Measurements from ENCODE around the gene SWT1. TPM values are rescaled to one million over a fixed set of nuclear protein-coding genes. Genes with fewer than 3 reads are reported as not detected.

Gene SWT1
- total and polyA plus RNA-seq, 2 of the 4 experiments (the other 2 are of a cell fraction) = 0.82 to 2.7 TPM

GRCh38 chr1:185110145-185110544 lies 46.8 kb upstream of the SWT1 start:
- ChIA-PET CTCF (no interaction called here), POLR2A (ENCODE audit: unreplicated experiment) (no interaction called here)
- intact Hi-C loops (cut with micrococcal nuclease) (no loop called here), dilution Hi-C loops (cut with HindIII; ENCODE audit: low sequenced_read_pairs, unreplicated experiment) (no loop called here), in situ Hi-C loops (cut with MboI; ENCODE audit: low sequenced_read_pairs) (no loop called here)
- Histone ChIP-seq H3K27me3 (ENCODE audit: control insufficient read depth, insufficient read depth, low read length) (no peaks in the 10 kb centered on the region), H3K36me3 (ENCODE audit: control insufficient read depth, insufficient read depth, low read length) (no peaks in the 10 kb centered on the region), H4K20me1 (ENCODE audit: insufficient read depth, low read length) (no peaks in the 10 kb centered on the region), H3K9ac (ENCODE audit: low read depth, low read length) (no peak overlapping the region), H2AFZ (replicated peaks; ENCODE audit: low read length, poor library complexity) (no peak overlapping the region), H2BK15ac (ENCODE audit: low read depth, low read length) (no peak overlapping the region), H2AK5ac (ENCODE audit: low read depth, low read length) (no peak overlapping the region), H3K79me1 (ENCODE audit: low read depth in 1 of 2, low read length in 2 of 2) (no peaks in the 10 kb centered on the region; a peak in 1 of 4 replicates), H3K23ac (ENCODE audit: low read depth, low read length) (no peak overlapping the region), H2BK5ac (ENCODE audit: low read depth, low read length, poor library complexity, severe bottlenecking) (no peak overlapping the region), H3K9me1 (ENCODE audit: insufficient read depth, low read length) (no peaks in the 10 kb centered on the region), H4K91ac (ENCODE audit: insufficient read depth, low read depth, low read length) (no peak overlapping the region), H3K4me3 (ENCODE audit: insufficient read depth, low read depth, low read length) (no peak overlapping the region), H2AK9ac (replicated peaks; ENCODE audit: low read depth, low read length, poor library complexity) (no peak overlapping the region), H3K4me2 (ENCODE audit: low read depth, low read length) (no peak overlapping the region), H3K4ac (ENCODE audit: low read depth, low read length) (no peak overlapping the region), H3K18ac (ENCODE audit: low read depth, low read length) (no peak overlapping the region), H3K56ac (ENCODE audit: extremely low read depth, insufficient read depth, low read length) (no peak overlapping the region), H4K8ac (ENCODE audit: low read depth in 2 of 2, low read length in 2 of 2) (no peak overlapping the region), H4K5ac (ENCODE audit: low read depth, low read length) (no peak overlapping the region), H3K4me1 (ENCODE audit: control insufficient read depth, insufficient read depth, low read length) (no peaks in the 10 kb centered on the region), H2BK20ac (ENCODE audit: low read depth, low read length) (no peak overlapping the region), H3K14ac (replicated peaks; ENCODE audit: low read depth, low read length) (no peak overlapping the region), H2BK120ac (ENCODE audit: low read depth, low read length) (no peak overlapping the region), H3K9me3 (ENCODE audit: control insufficient read depth, insufficient read depth, low read length) (peaks cover 10% of the 10 kb centered on the region), H3K27ac (ENCODE audit: insufficient read depth, low read length) (no peak overlapping the region)
- DNase-seq (peak; percentile 4), ATAC-seq (ENCODE audit: low read depth) (no peak)
- no TSS peak for BruUV-seq (replicated peaks)
- TF ChIP-seq POLR2A (IDR thresholded peaks at IDR 0.05; ENCODE audit: low read depth, low read length) (no peak), RAD21 (IDR thresholded peaks at IDR 0.05; ENCODE audit: low read length) (no peak), ELK1 (IDR thresholded peaks at IDR 0.05; ENCODE audit: borderline replicate concordance, low read depth, low read length) (no peak), RCOR1 (IDR thresholded peaks at IDR 0.05; ENCODE audit: insufficient replicate concordance, low read length) (no peak), CHD1 (IDR thresholded peaks at IDR 0.05; ENCODE audit: low read depth, low read length) (no peak), NFE2L2 (IDR thresholded peaks at IDR 0.05; ENCODE audit: low read depth, low read length) (no peak), MXI1 (IDR thresholded peaks at IDR 0.05; ENCODE audit: borderline replicate concordance, low read depth, low read length) (no peak), MAZ (IDR thresholded peaks at IDR 0.05; ENCODE audit: borderline replicate concordance, low read depth, low read length) (no peak), MAFK (IDR thresholded peaks at IDR 0.05; ENCODE audit: low read depth, low read length) (no peak), CEBPB (IDR thresholded peaks at IDR 0.05; ENCODE audit: low read depth, low read length) (no peak), RFX5 (IDR thresholded peaks at IDR 0.05; ENCODE audit: low read depth, low read length) (no peak), BHLHE40 (IDR thresholded peaks at IDR 0.05; ENCODE audit: low read depth, low read length) (no peak), FOS (IDR thresholded peaks at IDR 0.05; ENCODE audit: low read depth, low read length) (no peak)
- TF ChIP-seq, protein P1, sequence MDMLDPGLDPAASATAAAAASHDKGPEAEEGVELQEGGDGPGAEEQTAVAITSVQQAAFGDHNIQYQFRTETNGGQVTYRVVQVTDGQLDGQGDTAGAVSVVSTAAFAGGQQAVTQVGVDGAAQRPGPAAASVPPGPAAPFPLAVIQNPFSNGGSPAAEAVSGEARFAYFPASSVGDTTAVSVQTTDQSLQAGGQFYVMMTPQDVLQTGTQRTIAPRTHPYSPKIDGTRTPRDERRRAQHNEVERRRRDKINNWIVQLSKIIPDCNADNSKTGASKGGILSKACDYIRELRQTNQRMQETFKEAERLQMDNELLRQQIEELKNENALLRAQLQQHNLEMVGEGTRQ (IDR thresholded peaks at IDR 0.05; ENCODE audit: low read depth, low read length) = no peak
- TF ChIP-seq, protein P2, sequence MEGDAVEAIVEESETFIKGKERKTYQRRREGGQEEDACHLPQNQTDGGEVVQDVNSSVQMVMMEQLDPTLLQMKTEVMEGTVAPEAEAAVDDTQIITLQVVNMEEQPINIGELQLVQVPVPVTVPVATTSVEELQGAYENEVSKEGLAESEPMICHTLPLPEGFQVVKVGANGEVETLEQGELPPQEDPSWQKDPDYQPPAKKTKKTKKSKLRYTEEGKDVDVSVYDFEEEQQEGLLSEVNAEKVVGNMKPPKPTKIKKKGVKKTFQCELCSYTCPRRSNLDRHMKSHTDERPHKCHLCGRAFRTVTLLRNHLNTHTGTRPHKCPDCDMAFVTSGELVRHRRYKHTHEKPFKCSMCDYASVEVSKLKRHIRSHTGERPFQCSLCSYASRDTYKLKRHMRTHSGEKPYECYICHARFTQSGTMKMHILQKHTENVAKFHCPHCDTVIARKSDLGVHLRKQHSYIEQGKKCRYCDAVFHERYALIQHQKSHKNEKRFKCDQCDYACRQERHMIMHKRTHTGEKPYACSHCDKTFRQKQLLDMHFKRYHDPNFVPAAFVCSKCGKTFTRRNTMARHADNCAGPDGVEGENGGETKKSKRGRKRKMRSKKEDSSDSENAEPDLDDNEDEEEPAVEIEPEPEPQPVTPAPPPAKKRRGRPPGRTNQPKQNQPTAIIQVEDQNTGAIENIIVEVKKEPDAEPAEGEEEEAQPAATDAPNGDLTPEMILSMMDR (conservative IDR thresholded peaks at IDR 0.05; ENCODE audit: low read depth, low read length) = no peak

All from IMR-90 (cell line).